ENCODE measurements around the gene ANKRD63. TPM values are rescaled to one million over a fixed set of nuclear protein-coding genes. Genes with fewer than 3 reads are reported as not detected.

Gene ANKRD63
- polyA plus RNA-seq, 1 experiment: not detected

DNA sequence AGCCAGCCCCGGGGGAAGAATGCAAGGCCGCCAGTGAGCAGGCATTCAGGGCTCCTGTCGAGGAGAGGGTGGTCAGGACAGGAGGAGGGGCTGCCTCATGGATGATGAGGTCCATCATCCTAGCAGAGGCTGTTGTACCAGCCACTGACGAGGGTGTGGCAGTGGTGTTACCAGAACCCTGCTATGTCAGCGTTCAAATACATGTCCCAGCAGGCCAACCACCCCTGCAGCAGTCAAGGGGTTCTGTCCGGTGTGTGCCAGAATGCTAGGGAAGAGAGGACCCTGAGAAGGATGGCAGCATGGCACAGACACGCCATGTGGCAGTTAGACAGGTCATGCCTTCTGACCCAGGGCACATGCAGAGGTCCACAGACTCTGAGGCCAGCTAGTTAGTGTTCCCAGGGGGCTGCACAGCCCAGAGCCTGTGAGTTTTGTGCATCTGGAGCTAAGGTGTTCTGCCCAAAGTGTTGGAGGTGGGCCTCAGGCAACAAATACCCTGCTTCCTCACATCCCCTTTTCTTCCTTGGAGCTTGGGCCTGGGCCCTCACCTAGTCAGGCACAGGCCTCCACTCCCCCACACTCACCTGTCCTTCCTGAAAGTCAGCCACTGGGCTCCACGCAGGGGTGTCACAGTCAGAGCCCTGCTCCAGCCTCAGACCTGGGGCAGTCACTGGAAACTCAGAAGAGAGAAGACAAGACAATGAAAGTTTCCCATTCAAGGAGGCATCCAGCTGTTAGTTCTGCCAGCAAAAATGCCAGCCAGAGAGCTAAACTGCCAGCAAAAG lies 36.2 kb downstream of the ANKRD63 start:
- Histone ChIP-seq H3K27me3 (ENCODE audit: control insufficient read depth, insufficient read depth, low read length) (peaks cover 44% of the 10 kb centered on the region), H3K4me3 (ENCODE audit: low read depth, low read length) (no peak overlapping the region), H3K36me3 (ENCODE audit: control insufficient read depth, insufficient read depth, low read length) (no peaks in the 10 kb centered on the region)
- TF ChIP-seq, protein P1, sequence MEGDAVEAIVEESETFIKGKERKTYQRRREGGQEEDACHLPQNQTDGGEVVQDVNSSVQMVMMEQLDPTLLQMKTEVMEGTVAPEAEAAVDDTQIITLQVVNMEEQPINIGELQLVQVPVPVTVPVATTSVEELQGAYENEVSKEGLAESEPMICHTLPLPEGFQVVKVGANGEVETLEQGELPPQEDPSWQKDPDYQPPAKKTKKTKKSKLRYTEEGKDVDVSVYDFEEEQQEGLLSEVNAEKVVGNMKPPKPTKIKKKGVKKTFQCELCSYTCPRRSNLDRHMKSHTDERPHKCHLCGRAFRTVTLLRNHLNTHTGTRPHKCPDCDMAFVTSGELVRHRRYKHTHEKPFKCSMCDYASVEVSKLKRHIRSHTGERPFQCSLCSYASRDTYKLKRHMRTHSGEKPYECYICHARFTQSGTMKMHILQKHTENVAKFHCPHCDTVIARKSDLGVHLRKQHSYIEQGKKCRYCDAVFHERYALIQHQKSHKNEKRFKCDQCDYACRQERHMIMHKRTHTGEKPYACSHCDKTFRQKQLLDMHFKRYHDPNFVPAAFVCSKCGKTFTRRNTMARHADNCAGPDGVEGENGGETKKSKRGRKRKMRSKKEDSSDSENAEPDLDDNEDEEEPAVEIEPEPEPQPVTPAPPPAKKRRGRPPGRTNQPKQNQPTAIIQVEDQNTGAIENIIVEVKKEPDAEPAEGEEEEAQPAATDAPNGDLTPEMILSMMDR (IDR thresholded peaks at IDR 0.05; ENCODE audit: insufficient read depth, low read depth, low read length): no peak
- ChIA-PET POLR2A (no interaction called here), CTCF (interaction anchor here (0.6 to 2.6 kb wide), 3 partner anchors 8 to 28 kb away, joined by 3 to 12 read pairs (median 4); no protein-coding TSS in a partner anchor)
- no peak for DNase-seq (ENCODE audit: low read depth)

- CTCF ChIA-PET: interaction anchor here (1.3 to 2.6 kb wide), 2 partner anchors 17 to 29 kb away, joined by 5 to 12 read pairs; no protein-coding TSS in a partner anchor
- POLR2A ChIA-PET: no interaction called here
- TF ChIP-seq, protein P1 (IDR thresholded peaks at IDR 0.05; ENCODE audit: insufficient read depth, low read depth, low read length): no peak
- no peak overlapping the region for H3K4me3 ChIP-seq (ENCODE audit: low read depth, low read length)
- no peak for DNase-seq (ENCODE audit: low read depth)
- no peaks in the 10 kb centered on the region for H3K36me3 ChIP-seq (ENCODE audit: control insufficient read depth, insufficient read depth, low read length)
- H3K27me3 ChIP-seq (ENCODE audit: control insufficient read depth, insufficient read depth, low read length): peaks cover 39% of the 10 kb centered on the region
Measured at GRCh38 chr15:40245666-40246450, 37.0 kb downstream of the ANKRD63 start.

DNA sequence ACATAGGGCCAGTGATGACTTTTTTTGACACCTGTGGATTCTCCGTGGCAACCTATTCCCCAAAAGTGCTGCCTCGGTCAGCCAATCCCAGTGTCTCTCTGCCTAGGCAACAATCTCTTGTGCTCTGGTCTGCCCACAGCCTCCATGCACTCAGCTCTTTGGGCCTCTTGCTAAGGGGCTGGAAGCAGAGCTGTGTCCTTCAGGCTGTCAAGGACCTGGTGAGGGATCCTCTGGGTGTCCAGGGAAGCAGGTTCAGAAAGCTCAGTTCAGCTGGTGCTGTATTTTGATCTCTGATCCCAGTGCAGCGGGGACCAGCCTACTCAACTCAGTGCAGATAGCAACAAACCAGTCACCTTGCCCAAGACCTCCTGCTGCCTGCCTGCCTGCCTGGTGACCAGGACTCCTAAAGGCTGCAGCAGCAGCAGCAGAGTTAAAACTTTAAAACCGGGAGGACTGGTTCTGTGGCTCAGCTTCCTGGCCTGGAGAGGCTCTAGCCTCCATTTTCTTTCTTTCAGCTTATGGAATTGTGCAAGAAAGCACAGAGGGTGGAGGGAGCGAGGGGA lies 37.8 kb downstream of the ANKRD63 start:
- TF ChIP-seq, protein P1 (IDR thresholded peaks at IDR 0.05; ENCODE audit: insufficient read depth, low read depth, low read length): no peak
- Histone ChIP-seq H3K36me3 (ENCODE audit: control insufficient read depth, insufficient read depth, low read length) (no peaks in the 10 kb centered on the region), H3K4me3 (ENCODE audit: low read depth, low read length) (no peak overlapping the region), H3K27me3 (ENCODE audit: control insufficient read depth, insufficient read depth, low read length) (peaks cover 34% of the 10 kb centered on the region)
- POLR2A ChIA-PET: no interaction called here
- CTCF ChIA-PET: interaction anchor here (0.9 to 1.3 kb wide), 2 partner anchors 18 to 27 kb away, joined by 3 to 5 read pairs; no protein-coding TSS in a partner anchor
- DNase-seq (ENCODE audit: low read depth): no peak

- no peaks in the 10 kb centered on the region for H3K36me3 ChIP-seq (ENCODE audit: control insufficient read depth, insufficient read depth, low read length)
- TF ChIP-seq, protein P1 (IDR thresholded peaks at IDR 0.05; ENCODE audit: insufficient read depth, low read depth, low read length): no peak
- no peak for DNase-seq (ENCODE audit: low read depth)
- POLR2A ChIA-PET: no interaction called here
- H3K4me3 ChIP-seq (ENCODE audit: low read depth, low read length): no peak overlapping the region
- CTCF ChIA-PET: interaction anchor here (0.9 kb wide), 1 partner anchor 26 kb away, joined by 3 read pairs; no protein-coding TSS in a partner anchor
- H3K27me3 ChIP-seq (ENCODE audit: control insufficient read depth, insufficient read depth, low read length): peaks cover 38% of the 10 kb centered on the region
Measured at GRCh38 chr15:40243126-40243810, 39.6 kb downstream of the ANKRD63 start.
